ENCODE data around the gene HOXA3. TPM values are rescaled to one million over a fixed set of nuclear protein-coding genes. Genes with fewer than 3 reads are reported as not detected.
A peak's percentile ranks its signal among the peaks of the same experiment; 100 is the strongest.

The HOXA3 gene
- total RNA-seq, 1 donor from 2014 or later, result 209 TPM

GRCh38 chr7:27091105-27091504 is 61.3 kb downstream of the HOXA3 start:
- H3K27me3 Mint-ChIP-seq (ENCODE audit: low read depth), result no peaks in the 10 kb centered on the region
- peak overlapping the region; percentile 28 for H3K4me3 Mint-ChIP-seq
- peaks cover 65% of the 10 kb centered on the region for H3K4me1 Mint-ChIP-seq
- H3K36me3 Mint-ChIP-seq, result no peaks in the 10 kb centered on the region
- DNase-seq (ENCODE audit: low spot score in 2 of 2, unreplicated experiment in 2 of 2), result no peak
- H3K9me3 Mint-ChIP-seq, result no peaks in the 10 kb centered on the region
- TF ChIP-seq, protein P1, sequence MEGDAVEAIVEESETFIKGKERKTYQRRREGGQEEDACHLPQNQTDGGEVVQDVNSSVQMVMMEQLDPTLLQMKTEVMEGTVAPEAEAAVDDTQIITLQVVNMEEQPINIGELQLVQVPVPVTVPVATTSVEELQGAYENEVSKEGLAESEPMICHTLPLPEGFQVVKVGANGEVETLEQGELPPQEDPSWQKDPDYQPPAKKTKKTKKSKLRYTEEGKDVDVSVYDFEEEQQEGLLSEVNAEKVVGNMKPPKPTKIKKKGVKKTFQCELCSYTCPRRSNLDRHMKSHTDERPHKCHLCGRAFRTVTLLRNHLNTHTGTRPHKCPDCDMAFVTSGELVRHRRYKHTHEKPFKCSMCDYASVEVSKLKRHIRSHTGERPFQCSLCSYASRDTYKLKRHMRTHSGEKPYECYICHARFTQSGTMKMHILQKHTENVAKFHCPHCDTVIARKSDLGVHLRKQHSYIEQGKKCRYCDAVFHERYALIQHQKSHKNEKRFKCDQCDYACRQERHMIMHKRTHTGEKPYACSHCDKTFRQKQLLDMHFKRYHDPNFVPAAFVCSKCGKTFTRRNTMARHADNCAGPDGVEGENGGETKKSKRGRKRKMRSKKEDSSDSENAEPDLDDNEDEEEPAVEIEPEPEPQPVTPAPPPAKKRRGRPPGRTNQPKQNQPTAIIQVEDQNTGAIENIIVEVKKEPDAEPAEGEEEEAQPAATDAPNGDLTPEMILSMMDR (IDR thresholded peaks at IDR 0.05; ENCODE audit: unreplicated experiment), result no peak
- peak overlapping the region; percentile 100 for H3K27ac Mint-ChIP-seq

GRCh38 chr7:27088002-27088922 is 64.1 kb downstream of the HOXA3 start:
- no peaks in the 10 kb centered on the region for H3K27me3 Mint-ChIP-seq (ENCODE audit: low read depth)
- TF ChIP-seq, protein P1 (IDR thresholded peaks at IDR 0.05; ENCODE audit: unreplicated experiment), result no peak
- H3K27ac Mint-ChIP-seq, result no peak overlapping the region
- peaks cover 47% of the 10 kb centered on the region for H3K4me1 Mint-ChIP-seq
- H3K36me3 Mint-ChIP-seq, result no peaks in the 10 kb centered on the region
- H3K4me3 Mint-ChIP-seq, result no peak overlapping the region
- no peak for DNase-seq (ENCODE audit: low spot score in 2 of 2, unreplicated experiment in 2 of 2)
- H3K9me3 Mint-ChIP-seq, result no peaks in the 10 kb centered on the region

DNA sequence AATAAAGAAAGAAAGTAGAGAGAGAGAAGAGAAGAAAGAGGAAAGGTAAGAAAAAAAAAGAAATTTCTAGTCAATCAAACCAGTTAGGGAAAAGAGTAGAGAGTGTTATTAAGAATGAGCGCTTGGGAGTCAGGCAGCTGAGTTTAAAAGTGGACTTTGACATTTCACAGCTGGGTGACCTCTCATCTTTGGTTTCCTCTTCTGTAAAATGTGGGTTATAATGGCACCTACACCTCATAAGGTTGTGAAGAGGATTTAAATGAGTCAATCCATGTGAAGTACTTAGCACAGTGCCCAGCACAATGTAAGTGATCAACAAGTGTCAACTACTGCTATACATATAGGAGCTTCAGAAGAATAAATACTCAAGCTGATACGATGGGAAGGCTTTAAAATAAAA is 68.7 kb downstream of the HOXA3 start:
- Mint-ChIP-seq H3K27me3 (ENCODE audit: low read depth) (no peaks in the 10 kb centered on the region), H3K9me3 (no peaks in the 10 kb centered on the region), H3K27ac (no peak overlapping the region), H3K36me3 (no peaks in the 10 kb centered on the region), H3K4me1 (peaks cover 36% of the 10 kb centered on the region), H3K4me3 (no peak overlapping the region)
- no peak for DNase-seq (ENCODE audit: low spot score in 2 of 2, unreplicated experiment in 2 of 2)
- TF ChIP-seq, protein P1 (IDR thresholded peaks at IDR 0.05; ENCODE audit: unreplicated experiment), result no peak

DNA sequence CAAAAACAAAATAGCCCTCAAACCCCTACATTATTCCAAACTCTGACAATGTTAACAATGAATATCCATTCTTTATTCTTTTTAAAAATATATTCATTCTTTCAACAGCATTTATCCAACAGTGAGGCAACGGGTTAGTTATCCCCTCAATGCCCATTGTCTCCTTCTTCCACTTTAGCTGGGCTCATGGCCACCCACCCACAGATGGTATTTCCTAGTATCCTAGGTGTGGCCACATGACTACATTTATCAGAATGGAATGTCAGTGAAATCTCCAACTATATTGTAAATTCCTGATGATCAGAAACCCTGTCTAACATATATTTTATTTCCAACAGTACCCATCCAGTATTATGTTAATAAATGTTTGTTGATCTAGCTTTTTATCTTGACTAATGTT is 70.2 kb downstream of the HOXA3 start:
- Mint-ChIP-seq H3K27me3 (ENCODE audit: low read depth) (no peaks in the 10 kb centered on the region), H3K27ac (peak overlapping the region; percentile 97), H3K9me3 (no peaks in the 10 kb centered on the region), H3K36me3 (no peaks in the 10 kb centered on the region), H3K4me3 (no peak overlapping the region), H3K4me1 (peaks cover 36% of the 10 kb centered on the region)
- DNase-seq (ENCODE audit: low spot score in 2 of 2, unreplicated experiment in 2 of 2), result no peak
- TF ChIP-seq, protein P1 (IDR thresholded peaks at IDR 0.05; ENCODE audit: unreplicated experiment), result no peak

GRCh38 chr7:27080844-27081436 is 71.4 kb downstream of the HOXA3 start:
- H3K9me3 Mint-ChIP-seq, result peaks cover 5% of the 10 kb centered on the region
- H3K4me1 Mint-ChIP-seq, result peaks cover 35% of the 10 kb centered on the region
- peak overlapping the region; percentile 97 for H3K27ac Mint-ChIP-seq
- H3K4me3 Mint-ChIP-seq, result no peak overlapping the region
- no peak for DNase-seq (ENCODE audit: low spot score in 2 of 2, unreplicated experiment in 2 of 2)
- TF ChIP-seq, protein P1 (IDR thresholded peaks at IDR 0.05; ENCODE audit: unreplicated experiment), result no peak
- no peaks in the 10 kb centered on the region for H3K36me3 Mint-ChIP-seq
- H3K27me3 Mint-ChIP-seq (ENCODE audit: low read depth), result no peaks in the 10 kb centered on the region

All from mesothelial cell of epicardium (in vitro differentiated cells).